CD4-positive, alpha-beta T cell (primary cell): ENCODE data around the gene DOCK8. TPM values are rescaled to one million over a fixed set of nuclear protein-coding genes. Genes with fewer than 3 reads are reported as not detected.
A peak's percentile ranks its signal among the peaks of the same experiment; 100 is the strongest.

Source experiments
- ATAC-seq: fragments of 200-7000 bp; cut with Tn5 transposase; one replicate; pipeline ENCODE4 v1.10.0; 2022; ENCODE audit warnings: mild to moderate bottlenecking; ENCODE audit not compliant: poor library complexity
- CTCF ChIA-PET: fragments of 350-600 bp; sonication (Branson Sonifier 250); formaldehyde crosslinking; loops from one replicate; lab custom pipeline; 2021; ENCODE audit warnings: antibody characterized with exemption, inconsistent platforms; lab: Charles Lee
- POLR2A ChIA-PET: fragments of 350-600 bp; sonication (Branson Sonifier 250); formaldehyde crosslinking; loops from one replicate; lab custom pipeline; 2021; ENCODE audit warnings: antibody characterized with exemption, inconsistent platforms; lab: Charles Lee
- DNase-seq, 14 experiments: peaks; one replicate each; pipeline ENCODE4 v3.0.0-alpha.2; 2013 to 2020; ENCODE audit warnings: mixed read lengths in 2 of 14
- H3K27ac ChIP-seq, 2 donors: one replicate each; pipeline versions ENCODE4 v1.5.1 to v1.7.0; 2013; ENCODE audit warnings: low read length in 2 of 2, low read depth in 1 of 2, mild to moderate bottlenecking in 1 of 2
- H3K27me3 ChIP-seq, 2 experiments: 1 replicate in 1 of 2; 2 replicates in 1 of 2; pipeline versions ENCODE4 v1.6.1 to v1.7.0; 2013; ENCODE audit warnings: low read length in 2 of 2, control low read depth in 1 of 2, mild to moderate bottlenecking in 1 of 2, moderate library complexity in 1 of 2; ENCODE audit not compliant: insufficient read depth in 2 of 2, control insufficient read depth in 1 of 2
- H3K36me3 ChIP-seq: one replicate; pipeline ENCODE4 v1.6.1; 2013; ENCODE audit warnings: low read length, control low read depth; ENCODE audit not compliant: insufficient read depth
- H3K4me1 ChIP-seq: one replicate; pipeline ENCODE4 v1.6.1; 2013; ENCODE audit warnings: low read length, control low read depth; ENCODE audit not compliant: insufficient read depth
- H3K4me3 ChIP-seq: one replicate; pipeline ENCODE4 v1.5.1; 2013; ENCODE audit warnings: mild to moderate bottlenecking, low read length, moderate library complexity
- H3K9me3 ChIP-seq, 2 experiments: 1 replicate in 1 of 2; 2 replicates in 1 of 2; pipeline versions ENCODE4 v1.6.1 to v1.7.0; 2013; ENCODE audit warnings: low read length in 2 of 2, mild to moderate bottlenecking in 2 of 2, control low read depth in 1 of 2, moderate library complexity in 1 of 2; ENCODE audit not compliant: control insufficient read depth in 1 of 2, insufficient read depth in 1 of 2
- H3K27ac Mint-ChIP-seq: one replicate; pipeline ENCODE4 v1.8.0; 2020; ENCODE audit warnings: mixed read lengths
- H3K27me3 Mint-ChIP-seq: one replicate; pipeline ENCODE4 v1.8.0; 2021; ENCODE audit warnings: mixed read lengths
- H3K36me3 Mint-ChIP-seq: one replicate; pipeline ENCODE4 v1.8.0; 2021; ENCODE audit warnings: low read depth, mixed read lengths
- H3K4me1 Mint-ChIP-seq: one replicate; pipeline ENCODE4 v1.8.0; 2021; ENCODE audit warnings: low read depth, mixed read lengths
- H3K4me3 Mint-ChIP-seq: one replicate; pipeline ENCODE4 v1.8.0; 2020; ENCODE audit warnings: mild to moderate bottlenecking, mixed read lengths
- H3K9me3 Mint-ChIP-seq: one replicate; pipeline ENCODE4 v1.8.0; 2020; ENCODE audit warnings: mixed read lengths
- CTCF ChIP-seq: fragments of 200-600 bp; IDR thresholded peaks from one replicate; pipeline ENCODE4 v1.8.0; 2022; ENCODE audit warnings: antibody characterized with exemption, mild to moderate bottlenecking
- intact Hi-C, 2 experiments: fragments of 100-400 bp; cut with DNase I in 1 of 2; cut with micrococcal nuclease in 1 of 2; formaldehyde crosslinking; loops; one replicate each; pipeline versions ENCODE4 v1.15.1 to v1.9.0; 2023 to 2025; cut with DNase I, micrococcal nuclease
- total RNA-seq, 174 experiments: library from RNA in 2 of 174; stranded (reverse) in 2 of 174; gene quantifications; one replicate each; pipeline ENCODE4 v1.2.3 and lab custom pipeline; 2021 to 2026

DOCK8 gene
- total RNA-seq, 2 experiments from 2014 or later = 123 to 126 TPM

GRCh38 chr9:350384-350783 lies 135.7 kb downstream of the DOCK8 start:
- intact Hi-C loops = no loop called here
- Histone ChIP-seq H3K4me1 (peaks cover 13% of the 10 kb centered on the region), H3K9me3 (no peaks in the 10 kb centered on the region), H3K36me3 (peaks cover 79% of the 10 kb centered on the region), H3K27me3 (no peaks in the 10 kb centered on the region), H3K27ac (peak overlapping the region in 1 of 2 donors; percentile 5), H3K4me3 (no peak overlapping the region)
- no peak for ATAC-seq
- H3K27ac Mint-ChIP-seq = peak overlapping the region; percentile 77
- peaks cover 97% of the 10 kb centered on the region for H3K36me3 Mint-ChIP-seq
- no peaks in the 10 kb centered on the region for H3K9me3 Mint-ChIP-seq
- H3K4me3 Mint-ChIP-seq = no peak overlapping the region
- POLR2A ChIA-PET = no interaction called here
- no peak for TF ChIP-seq CTCF
- CTCF ChIA-PET = no interaction called here
- peak in 1 of 14 experiments; percentile 32 for DNase-seq
- H3K27me3 Mint-ChIP-seq = no peaks in the 10 kb centered on the region
- peaks cover 49% of the 10 kb centered on the region for H3K4me1 Mint-ChIP-seq

GRCh38 chr9:351916-352315 lies 137.3 kb downstream of the DOCK8 start:
- no peak for DNase-seq
- no peaks in the 10 kb centered on the region for H3K27me3 ChIP-seq

GRCh38 chr9:353077-353476 lies 138.4 kb downstream of the DOCK8 start:
- Histone ChIP-seq H3K4me3 (no peak overlapping the region), H3K27me3 (no peaks in the 10 kb centered on the region), H3K36me3 (peaks cover 77% of the 10 kb centered on the region), H3K4me1 (peaks cover 13% of the 10 kb centered on the region), H3K9me3 (no peaks in the 10 kb centered on the region), H3K27ac (no peak overlapping the region)
- DNase-seq (no peak), ATAC-seq (no peak)
- ChIA-PET CTCF (no interaction called here), POLR2A (no interaction called here)
- intact Hi-C loops = no loop called here
- H3K4me1 Mint-ChIP-seq = peaks cover 48% of the 10 kb centered on the region
- H3K27ac Mint-ChIP-seq = peak overlapping the region; percentile 60
- no peaks in the 10 kb centered on the region for H3K9me3 Mint-ChIP-seq
- no peak overlapping the region for H3K4me3 Mint-ChIP-seq
- no peak for TF ChIP-seq CTCF
- H3K27me3 Mint-ChIP-seq = no peaks in the 10 kb centered on the region
- peaks cover 99% of the 10 kb centered on the region for H3K36me3 Mint-ChIP-seq

More at GRCh38 chr9:351916-352315, 137.3 kb downstream of the DOCK8 start:
- ATAC-seq = no peak
- H3K4me1 ChIP-seq = peaks cover 13% of the 10 kb centered on the region
- Mint-ChIP-seq H3K4me1 (peaks cover 53% of the 10 kb centered on the region), H3K27me3 (no peaks in the 10 kb centered on the region), H3K36me3 (peaks cover 100% of the 10 kb centered on the region), H3K27ac (peak overlapping the region; percentile 77), H3K9me3 (no peaks in the 10 kb centered on the region), H3K4me3 (no peak overlapping the region)
- no peak for TF ChIP-seq CTCF
- POLR2A ChIA-PET = no interaction called here
- H3K36me3 ChIP-seq = peaks cover 76% of the 10 kb centered on the region
- CTCF ChIA-PET = no interaction called here
- no peak overlapping the region for H3K27ac ChIP-seq
- intact Hi-C loops = no loop called here
- no peak overlapping the region for H3K4me3 ChIP-seq
- H3K9me3 ChIP-seq = no peaks in the 10 kb centered on the region
